H1 (cell line): ENCODE measurements around the gene TMEM59L. TPM values are rescaled to one million over a fixed set of nuclear protein-coding genes. Genes with fewer than 3 reads are reported as not detected.

Experiments
- EP300 ChIP-seq, 2 experiments: IDR thresholded peaks; 1 replicate in 1 of 2; 2 replicates in 1 of 2; pipeline ENCODE4 v1.6.1; 2011 to 2012; ENCODE audit warnings: low read depth in 2 of 2, low read length in 2 of 2, mild to moderate bottlenecking in 2 of 2, borderline replicate concordance in 1 of 2, inconsistent platforms in 1 of 2, moderate library complexity in 1 of 2
- EZH2 ChIP-seq: fragments of 200-600 bp; sonication (generic); IDR thresholded peaks from 2 replicates; pipeline ENCODE4 v1.7.1; 2012; ENCODE audit warnings: low read depth, mild to moderate bottlenecking, moderate library complexity, low read length, inconsistent platforms; ENCODE audit not compliant: severe bottlenecking
- JUN ChIP-seq: IDR thresholded peaks from 2 replicates; pipeline ENCODE4 v1.6.1; 2011; ENCODE audit warnings: low read depth, mild to moderate bottlenecking, improper control_type of control experiment, low read length
- NANOG ChIP-seq: IDR thresholded peaks from 2 replicates; pipeline ENCODE4 v1.6.1; 2011; ENCODE audit warnings: low read length, low read depth, mild to moderate bottlenecking, inconsistent platforms; ENCODE audit not compliant: insufficient read depth, poor library complexity, severe bottlenecking
- NRF1 ChIP-seq: IDR thresholded peaks from 2 replicates; pipeline ENCODE4 v1.6.1; 2011; ENCODE audit warnings: mild to moderate bottlenecking, low read depth, low read length, improper control_type of control experiment
- RAD21 ChIP-seq, 2 experiments: IDR thresholded peaks in 1 of 2; conservative IDR thresholded peaks in 1 of 2; 2 replicates each; pipeline ENCODE4 v1.6.1; 2011; ENCODE audit warnings: low read depth in 2 of 2, low read length in 2 of 2, improper control_type of control experiment in 1 of 2, inconsistent platforms in 1 of 2, mild to moderate bottlenecking in 1 of 2, moderate library complexity in 1 of 2
- polyA plus RNA-seq, 7 experiments: library from polyadenylated mRNA; depleted of rRNA in 3 of 7; stranded (reverse) in 5 of 7; unstranded in 2 of 7; fragments of >200 nt in 5 of 7; fragments of 200-250 nt in 2 of 7; gene quantifications; 1 replicate in 5 of 7; 2 replicates in 1 of 7; 4 replicates in 1 of 7; pipeline versions ENCODE4 v1.2.1 to v1.2.3, GENCODE V29; 2011 to 2013; ENCODE audit warnings: missing spikeins in 2 of 7, mixed read lengths in 2 of 7
- total RNA-seq: library from RNA; stranded (reverse); fragmentation: NEBNext Ultra II Directional; extraction: Animal tissue kit (Norgen Biotek cat#: 25700); gene quantifications from 2 replicates; pipeline ENCODE4 v1.2.1, GENCODE V29; 2021
- TF ChIP-seq, protein P1 (sequence below): fragments of 300-600 bp; sonication (generic); IDR thresholded peaks from 2 replicates; pipeline ENCODE4 v1.7.1; 2012; ENCODE audit warnings: low read length, moderate library complexity, mild to moderate bottlenecking, inconsistent platforms; ENCODE audit not compliant: insufficient replicate concordance
- TF ChIP-seq, protein P2 (sequence below): IDR thresholded peaks from 2 replicates; pipeline ENCODE4 v1.6.1; 2012; ENCODE audit warnings: inconsistent platforms
- TF ChIP-seq, protein P3 (sequence below): IDR thresholded peaks from 2 replicates; pipeline ENCODE4 v1.6.1; 2011; ENCODE audit warnings: low read depth, mild to moderate bottlenecking, low read length; ENCODE audit not compliant: insufficient read depth

The TMEM59L gene
- total and polyA plus RNA-seq, 2 of the 8 experiments (the other 6 are each of a cell fraction or from before 2014, with no cell fraction given) = 4.0 to 12.2 TPM

DNA sequence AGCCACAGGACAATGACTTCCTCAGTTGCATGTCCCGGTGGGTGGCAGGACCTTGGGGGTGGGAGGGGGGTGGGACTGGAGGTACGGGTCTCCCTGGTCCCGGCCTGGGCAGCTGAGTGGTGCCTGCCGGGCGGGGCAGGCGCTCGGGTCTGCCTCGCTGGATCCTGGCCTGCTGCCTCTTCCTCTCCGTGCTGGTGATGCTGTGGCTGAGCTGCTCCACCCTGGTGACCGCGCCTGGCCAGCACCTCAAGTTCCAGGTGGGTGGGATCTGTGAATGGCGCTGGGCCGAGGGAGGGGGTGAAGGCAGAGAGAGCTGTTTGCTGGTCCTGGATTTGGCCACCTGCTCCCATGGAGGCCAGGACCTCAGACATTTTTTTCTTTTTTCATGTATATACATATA, 5.6 kb downstream of the TMEM59L start (continued):
- TF ChIP-seq, protein P1, sequence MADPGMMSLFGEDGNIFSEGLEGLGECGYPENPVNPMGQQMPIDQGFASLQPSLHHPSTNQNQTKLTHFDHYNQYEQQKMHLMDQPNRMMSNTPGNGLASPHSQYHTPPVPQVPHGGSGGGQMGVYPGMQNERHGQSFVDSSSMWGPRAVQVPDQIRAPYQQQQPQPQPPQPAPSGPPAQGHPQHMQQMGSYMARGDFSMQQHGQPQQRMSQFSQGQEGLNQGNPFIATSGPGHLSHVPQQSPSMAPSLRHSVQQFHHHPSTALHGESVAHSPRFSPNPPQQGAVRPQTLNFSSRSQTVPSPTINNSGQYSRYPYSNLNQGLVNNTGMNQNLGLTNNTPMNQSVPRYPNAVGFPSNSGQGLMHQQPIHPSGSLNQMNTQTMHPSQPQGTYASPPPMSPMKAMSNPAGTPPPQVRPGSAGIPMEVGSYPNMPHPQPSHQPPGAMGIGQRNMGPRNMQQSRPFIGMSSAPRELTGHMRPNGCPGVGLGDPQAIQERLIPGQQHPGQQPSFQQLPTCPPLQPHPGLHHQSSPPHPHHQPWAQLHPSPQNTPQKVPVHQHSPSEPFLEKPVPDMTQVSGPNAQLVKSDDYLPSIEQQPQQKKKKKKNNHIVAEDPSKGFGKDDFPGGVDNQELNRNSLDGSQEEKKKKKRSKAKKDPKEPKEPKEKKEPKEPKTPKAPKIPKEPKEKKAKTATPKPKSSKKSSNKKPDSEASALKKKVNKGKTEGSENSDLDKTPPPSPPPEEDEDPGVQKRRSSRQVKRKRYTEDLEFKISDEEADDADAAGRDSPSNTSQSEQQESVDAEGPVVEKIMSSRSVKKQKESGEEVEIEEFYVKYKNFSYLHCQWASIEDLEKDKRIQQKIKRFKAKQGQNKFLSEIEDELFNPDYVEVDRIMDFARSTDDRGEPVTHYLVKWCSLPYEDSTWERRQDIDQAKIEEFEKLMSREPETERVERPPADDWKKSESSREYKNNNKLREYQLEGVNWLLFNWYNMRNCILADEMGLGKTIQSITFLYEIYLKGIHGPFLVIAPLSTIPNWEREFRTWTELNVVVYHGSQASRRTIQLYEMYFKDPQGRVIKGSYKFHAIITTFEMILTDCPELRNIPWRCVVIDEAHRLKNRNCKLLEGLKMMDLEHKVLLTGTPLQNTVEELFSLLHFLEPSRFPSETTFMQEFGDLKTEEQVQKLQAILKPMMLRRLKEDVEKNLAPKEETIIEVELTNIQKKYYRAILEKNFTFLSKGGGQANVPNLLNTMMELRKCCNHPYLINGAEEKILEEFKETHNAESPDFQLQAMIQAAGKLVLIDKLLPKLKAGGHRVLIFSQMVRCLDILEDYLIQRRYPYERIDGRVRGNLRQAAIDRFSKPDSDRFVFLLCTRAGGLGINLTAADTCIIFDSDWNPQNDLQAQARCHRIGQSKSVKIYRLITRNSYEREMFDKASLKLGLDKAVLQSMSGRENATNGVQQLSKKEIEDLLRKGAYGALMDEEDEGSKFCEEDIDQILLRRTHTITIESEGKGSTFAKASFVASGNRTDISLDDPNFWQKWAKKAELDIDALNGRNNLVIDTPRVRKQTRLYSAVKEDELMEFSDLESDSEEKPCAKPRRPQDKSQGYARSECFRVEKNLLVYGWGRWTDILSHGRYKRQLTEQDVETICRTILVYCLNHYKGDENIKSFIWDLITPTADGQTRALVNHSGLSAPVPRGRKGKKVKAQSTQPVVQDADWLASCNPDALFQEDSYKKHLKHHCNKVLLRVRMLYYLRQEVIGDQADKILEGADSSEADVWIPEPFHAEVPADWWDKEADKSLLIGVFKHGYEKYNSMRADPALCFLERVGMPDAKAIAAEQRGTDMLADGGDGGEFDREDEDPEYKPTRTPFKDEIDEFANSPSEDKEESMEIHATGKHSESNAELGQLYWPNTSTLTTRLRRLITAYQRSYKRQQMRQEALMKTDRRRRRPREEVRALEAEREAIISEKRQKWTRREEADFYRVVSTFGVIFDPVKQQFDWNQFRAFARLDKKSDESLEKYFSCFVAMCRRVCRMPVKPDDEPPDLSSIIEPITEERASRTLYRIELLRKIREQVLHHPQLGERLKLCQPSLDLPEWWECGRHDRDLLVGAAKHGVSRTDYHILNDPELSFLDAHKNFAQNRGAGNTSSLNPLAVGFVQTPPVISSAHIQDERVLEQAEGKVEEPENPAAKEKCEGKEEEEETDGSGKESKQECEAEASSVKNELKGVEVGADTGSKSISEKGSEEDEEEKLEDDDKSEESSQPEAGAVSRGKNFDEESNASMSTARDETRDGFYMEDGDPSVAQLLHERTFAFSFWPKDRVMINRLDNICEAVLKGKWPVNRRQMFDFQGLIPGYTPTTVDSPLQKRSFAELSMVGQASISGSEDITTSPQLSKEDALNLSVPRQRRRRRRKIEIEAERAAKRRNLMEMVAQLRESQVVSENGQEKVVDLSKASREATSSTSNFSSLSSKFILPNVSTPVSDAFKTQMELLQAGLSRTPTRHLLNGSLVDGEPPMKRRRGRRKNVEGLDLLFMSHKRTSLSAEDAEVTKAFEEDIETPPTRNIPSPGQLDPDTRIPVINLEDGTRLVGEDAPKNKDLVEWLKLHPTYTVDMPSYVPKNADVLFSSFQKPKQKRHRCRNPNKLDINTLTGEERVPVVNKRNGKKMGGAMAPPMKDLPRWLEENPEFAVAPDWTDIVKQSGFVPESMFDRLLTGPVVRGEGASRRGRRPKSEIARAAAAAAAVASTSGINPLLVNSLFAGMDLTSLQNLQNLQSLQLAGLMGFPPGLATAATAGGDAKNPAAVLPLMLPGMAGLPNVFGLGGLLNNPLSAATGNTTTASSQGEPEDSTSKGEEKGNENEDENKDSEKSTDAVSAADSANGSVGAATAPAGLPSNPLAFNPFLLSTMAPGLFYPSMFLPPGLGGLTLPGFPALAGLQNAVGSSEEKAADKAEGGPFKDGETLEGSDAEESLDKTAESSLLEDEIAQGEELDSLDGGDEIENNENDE = no peak
- no peak for TF ChIP-seq NANOG
- no peak for TF ChIP-seq RAD21 (IDR thresholded peaks at IDR 0.05 in 1 of 2, conservative IDR thresholded peaks at IDR 0.05 in 1 of 2; ENCODE audit: low read depth in 2 of 2, low read length in 2 of 2)
- no peak for TF ChIP-seq NRF1
- TF ChIP-seq EP300 (IDR thresholded peaks at IDR 0.05; ENCODE audit: borderline replicate concordance in 1 of 2, low read depth in 2 of 2, low read length in 2 of 2) = no peak
- TF ChIP-seq EZH2 = no peak
- TF ChIP-seq, protein P2, sequence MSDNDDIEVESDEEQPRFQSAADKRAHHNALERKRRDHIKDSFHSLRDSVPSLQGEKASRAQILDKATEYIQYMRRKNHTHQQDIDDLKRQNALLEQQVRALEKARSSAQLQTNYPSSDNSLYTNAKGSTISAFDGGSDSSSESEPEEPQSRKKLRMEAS = no peak
- TF ChIP-seq JUN = no peak
- TF ChIP-seq, protein P3, sequence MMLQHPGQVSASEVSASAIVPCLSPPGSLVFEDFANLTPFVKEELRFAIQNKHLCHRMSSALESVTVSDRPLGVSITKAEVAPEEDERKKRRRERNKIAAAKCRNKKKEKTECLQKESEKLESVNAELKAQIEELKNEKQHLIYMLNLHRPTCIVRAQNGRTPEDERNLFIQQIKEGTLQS = no peak
